ENCODE results near the gene EMP2.
"Not testable (repeated sequence)": the region's sequence is repeated elsewhere in the genome, so short reads cannot be mapped to it uniquely, and the experiment has no call there.

Gene EMP2

DNA sequence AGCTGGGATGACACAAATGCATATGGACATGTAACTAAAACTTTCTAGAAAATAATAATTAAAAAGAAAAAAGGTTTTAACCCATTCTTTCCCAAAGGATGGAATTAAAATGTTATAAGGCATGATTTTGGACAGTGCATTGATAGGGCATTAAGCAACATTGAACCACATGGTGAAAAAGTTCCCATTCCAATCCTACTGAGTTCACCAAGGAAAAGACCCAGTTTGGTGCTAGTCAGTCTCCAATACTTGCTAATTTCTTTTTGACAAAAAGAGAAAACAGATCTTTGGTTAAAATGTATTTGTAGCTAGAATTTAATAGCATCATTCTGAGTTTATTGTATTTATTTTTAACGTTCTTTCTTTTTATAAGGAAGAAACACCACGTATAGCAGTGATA is 28.1 kb downstream of the EMP2 start:
- no peak for DNase-seq (ENCODE audit: low spot score)

DNA sequence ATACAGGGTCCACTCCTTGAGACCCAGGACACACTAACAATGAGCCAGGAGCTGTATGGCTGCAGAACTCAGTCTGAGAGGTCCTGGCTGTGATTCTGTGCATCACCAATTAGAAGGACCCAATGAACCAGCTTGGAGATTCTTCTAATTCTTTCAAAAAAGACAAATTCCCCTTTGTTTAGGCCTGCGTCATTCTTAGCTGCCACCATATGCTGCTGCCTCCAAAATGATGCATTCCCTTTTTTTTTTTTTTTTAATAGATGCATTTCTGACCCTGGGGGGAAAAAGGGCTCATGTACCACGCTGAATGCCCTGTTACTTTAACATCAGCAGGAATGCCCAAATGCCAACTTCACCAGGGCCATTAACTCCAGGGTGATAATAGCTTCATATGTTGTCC is 28.5 kb downstream of the EMP2 start:
- no peak for DNase-seq (ENCODE audit: low spot score)

DNA sequence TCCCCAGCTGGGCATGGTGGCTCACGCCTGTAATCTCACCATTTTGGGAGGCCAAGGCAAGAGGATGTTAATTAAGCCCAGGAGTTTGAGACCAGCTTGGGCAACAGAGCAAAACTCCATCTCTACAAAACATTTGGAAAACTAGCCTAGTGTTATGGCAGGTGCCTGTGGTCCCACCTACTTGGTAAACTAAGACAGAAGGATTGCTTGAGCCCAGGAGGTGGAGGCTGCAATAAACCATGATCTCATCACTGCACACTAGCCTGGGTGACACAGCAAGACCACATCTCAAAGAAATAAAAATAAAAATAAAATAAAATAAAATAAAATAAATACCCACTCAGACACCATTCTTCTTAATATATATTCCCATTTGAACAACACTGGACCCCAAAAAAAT is 32.0 kb downstream of the EMP2 start:
- no peak for DNase-seq (ENCODE audit: low spot score)

DNA sequence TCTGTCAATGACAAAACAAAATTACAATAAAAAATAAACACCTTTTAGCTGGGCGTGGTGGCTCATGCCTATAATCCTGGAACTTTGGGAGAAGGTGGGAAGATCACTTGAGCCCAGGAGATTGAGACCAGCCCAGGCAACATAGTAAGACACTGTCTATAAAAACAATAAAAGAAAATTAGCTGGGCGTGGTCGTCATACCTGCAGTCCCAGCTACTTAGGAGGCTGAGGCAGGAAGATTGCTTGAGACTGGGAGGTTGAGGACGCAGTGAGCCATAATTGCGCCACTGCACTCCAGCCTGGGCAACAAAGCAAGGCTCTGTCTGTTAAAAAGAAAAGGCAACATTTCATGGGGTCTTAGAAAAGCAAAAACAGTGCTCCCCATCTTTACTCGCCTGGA is 32.7 kb downstream of the EMP2 start:
- DNase-seq (ENCODE audit: low spot score), result no peak

DNA sequence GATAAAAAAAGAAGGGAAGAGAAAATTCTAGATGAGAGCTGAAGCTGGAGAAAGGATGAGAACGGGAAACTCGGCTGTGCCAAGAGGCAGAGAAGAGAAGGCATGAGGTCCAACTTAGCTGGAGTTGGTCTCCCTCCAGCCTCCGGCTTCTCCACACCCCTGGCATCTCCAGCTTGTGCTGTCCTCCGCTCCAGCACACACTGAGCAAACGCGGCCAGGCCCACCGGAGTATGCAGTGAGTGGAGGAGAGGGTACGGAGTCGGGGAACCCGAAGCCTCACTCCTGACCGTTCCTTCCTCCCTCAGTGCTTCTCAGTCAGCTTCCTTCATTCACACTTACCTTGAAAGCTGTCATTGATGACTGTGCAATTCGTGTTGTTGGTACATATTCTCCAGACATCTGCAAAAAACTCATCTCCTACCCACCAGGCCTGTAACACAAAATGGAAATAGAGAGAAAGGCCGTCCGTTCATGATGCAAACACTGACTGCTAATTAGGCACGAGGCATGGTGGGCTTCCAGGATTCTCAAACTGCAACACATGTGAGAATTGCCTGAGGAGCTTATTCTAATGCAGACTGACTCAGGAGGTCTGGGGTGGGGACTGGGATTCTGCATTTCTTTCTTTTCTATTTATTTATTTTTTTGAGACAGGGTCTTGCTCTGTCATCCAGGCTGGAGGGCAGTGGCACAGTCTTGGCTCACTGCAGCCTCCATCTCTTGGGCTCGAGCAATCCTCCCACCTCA is 37.0 kb downstream of the EMP2 start:
- no peak for DNase-seq (ENCODE audit: low spot score)

DNA sequence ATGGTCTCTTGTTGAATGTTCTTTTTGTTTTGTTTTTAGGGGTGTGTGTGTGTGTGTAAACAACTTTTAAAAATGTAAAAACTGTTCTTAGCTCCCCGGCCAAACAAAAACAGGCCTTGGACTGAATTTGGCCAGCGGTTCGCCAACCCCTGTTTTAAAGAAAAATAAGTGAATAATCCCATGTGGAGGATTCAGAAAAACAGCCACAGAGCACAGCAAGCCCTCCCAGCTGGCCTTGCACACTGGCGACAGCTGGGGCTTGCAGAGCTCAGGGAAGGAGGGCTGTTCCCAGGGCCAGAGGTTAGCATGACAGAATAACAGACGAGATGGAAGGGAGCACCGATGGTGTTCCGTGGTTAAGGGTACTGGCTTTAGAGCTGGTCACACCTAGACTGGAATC is 39.0 kb downstream of the EMP2 start:
- no peak for DNase-seq (ENCODE audit: low spot score)

DNA sequence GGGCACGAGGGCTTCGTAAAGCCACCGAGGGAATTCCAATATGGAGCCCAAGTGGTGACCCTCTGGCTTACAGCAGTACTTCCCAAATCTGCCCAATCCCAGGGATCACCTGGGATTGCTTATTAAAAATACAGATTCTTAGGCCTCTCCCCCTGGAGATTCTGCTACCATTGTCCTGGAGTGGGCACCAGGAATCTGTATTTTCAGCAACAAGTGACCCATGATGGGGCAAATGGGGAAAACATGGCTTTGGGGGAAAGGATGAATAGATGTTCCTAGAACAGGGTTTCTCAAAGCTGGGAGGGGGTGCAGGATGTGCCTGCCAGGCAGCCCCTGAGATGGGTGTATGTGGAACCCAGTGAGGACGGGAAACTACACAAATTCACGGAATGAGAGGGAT is 40.6 kb downstream of the EMP2 start:
- no peak for DNase-seq (ENCODE audit: low spot score)

DNA sequence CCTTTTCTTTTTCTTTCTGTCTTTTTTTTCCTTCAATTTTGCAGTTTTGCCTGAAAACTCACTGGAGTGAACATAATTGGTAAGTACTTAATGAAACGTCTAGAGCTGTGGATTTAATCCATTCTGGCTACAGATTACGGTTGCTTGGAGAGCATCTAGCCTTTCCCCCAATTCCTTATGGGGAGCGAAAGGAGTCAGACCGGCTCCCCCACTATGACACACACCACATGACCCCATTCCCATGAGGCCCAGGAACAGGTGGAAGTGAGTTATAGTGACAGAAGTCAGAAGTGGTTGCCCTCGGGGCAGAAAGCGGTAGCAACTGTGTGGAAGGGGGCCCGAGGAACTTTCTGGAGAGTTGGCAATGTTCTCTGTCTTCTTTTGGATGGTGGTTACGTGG is 41.2 kb downstream of the EMP2 start:
- no peak for DNase-seq (ENCODE audit: low spot score)

DNA sequence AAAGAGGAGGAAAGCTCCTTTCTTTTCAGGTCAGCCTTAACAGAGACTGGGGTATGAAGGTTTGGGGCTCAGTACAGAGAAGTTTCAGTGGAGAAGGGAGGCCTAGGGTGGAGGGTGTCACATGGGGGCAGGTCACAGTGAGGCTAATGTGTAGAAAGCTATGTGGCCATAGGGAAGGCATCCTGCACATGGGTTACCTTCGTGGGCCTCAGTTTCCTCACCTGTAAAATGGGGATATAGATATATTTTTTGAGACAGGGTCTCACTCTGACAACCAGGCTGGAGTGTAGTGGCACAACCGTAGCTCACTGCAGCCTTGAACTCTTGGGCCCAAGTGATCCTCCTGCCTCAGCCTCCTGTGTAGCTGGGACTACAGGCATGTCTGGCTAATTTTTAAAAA is 41.8 kb downstream of the EMP2 start:
- DNase-seq (ENCODE audit: low spot score), result no peak

DNA sequence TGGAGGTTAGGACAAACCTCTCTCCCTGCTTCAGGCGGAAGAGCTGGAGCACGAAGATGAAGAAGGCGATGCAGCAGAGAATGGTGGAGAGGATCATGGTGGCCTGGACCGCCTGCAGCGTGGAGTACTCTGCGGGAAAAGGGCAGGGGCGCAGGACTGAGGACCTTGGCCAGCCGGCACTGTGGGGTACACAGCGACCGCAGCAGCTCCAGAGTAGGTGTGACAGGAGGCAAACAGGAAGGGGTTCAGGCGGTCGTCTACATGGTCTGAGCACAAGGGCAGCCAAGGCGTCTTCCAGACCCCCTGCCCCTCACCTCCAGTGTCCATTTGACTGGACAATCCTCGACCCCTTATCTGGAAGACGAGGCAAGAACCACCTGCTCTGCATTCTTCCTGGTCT is 42.5 kb downstream of the EMP2 start:
- no peak for DNase-seq (ENCODE audit: low spot score)

DNA sequence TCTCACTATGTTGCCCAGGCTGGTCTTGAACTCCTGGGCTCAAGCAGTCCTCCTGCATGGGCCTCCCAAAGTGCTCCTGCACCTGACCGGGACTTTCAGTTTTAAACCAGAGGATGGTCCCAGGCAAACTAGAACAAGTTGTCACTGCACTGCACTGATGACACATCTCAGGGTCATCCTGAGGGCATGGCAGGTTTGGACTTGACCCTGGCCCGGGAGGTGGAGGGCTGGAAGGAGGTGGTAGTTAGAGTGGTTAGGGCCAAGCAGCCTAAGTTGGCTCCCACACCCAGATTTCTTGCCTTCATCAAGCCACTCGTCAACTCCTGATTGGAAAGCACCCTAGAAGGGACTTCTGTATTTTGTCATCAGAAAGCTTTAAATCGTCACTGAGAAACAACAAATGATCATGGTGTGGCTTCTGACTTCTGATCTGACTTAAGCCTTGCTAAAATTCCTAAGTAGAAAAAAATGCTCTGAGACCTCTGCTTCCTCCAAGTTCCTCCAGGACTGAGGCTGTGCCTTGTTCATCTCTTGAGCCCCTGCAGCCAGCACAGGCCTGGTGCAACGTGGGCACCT is 43.5 kb downstream of the EMP2 start:
- no peak for DNase-seq (ENCODE audit: low spot score)

DNA sequence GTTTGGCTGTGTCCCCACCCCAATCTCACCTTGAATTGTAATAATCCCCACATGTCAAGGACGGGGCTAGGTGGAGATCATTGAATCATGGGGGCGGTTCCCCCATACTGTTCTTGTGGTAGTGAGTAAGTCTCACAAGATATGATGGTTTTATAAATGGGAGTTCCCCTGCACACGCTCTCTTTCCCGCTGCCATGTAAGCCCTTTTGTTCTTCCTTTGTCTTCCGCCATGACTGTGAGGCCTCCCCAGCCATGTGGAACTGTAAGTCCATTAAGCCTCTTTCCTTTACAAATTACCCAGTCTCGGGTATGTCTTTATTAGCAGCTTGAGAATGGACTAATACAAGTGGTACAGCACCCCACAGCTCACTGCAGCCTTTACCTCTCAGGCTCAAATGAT is 44.1 kb downstream of the EMP2 start:
- not testable (repeated sequence) for DNase-seq (ENCODE audit: low spot score)

DNA sequence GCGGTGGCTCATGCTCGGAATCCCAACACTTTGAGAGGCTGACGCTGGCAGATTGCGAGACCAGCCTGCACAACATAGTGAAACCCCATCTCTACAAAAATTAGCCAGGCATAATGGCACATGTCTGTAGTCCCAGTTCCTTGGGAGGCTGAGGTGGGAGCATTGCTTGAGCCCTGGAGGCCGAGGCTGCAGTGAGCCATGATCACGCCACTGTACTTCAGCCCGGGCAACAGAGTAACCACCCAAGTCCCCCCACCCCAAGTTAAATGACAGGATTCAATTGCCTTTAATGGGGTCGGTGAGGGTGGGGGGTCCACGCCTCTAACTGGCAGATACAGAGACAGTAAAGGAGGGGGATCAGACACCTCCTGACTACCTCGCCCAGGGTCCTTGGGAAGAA is 44.9 kb downstream of the EMP2 start:
- DNase-seq (ENCODE audit: low spot score), result no peak

DNA sequence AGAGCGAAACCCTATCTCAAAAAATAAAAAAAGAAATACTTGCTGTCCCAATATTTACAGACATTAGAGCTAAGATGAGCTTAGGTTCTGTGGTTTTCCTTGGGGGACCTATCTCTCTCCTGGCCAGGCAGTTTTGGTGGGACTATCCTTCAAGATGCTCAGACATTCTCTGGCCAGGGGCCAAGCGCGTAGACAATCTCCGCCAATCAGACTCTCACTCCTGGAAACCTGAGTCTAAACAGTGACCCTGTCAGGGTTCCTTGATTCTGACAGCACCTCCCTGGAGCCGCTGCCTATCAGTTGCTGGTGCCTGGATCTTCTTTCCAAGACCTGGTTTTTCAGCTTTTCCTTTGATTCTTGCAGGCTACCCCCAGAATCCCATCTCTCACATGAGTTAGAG is 45.6 kb downstream of the EMP2 start:
- no peak for DNase-seq (ENCODE audit: low spot score)

DNA sequence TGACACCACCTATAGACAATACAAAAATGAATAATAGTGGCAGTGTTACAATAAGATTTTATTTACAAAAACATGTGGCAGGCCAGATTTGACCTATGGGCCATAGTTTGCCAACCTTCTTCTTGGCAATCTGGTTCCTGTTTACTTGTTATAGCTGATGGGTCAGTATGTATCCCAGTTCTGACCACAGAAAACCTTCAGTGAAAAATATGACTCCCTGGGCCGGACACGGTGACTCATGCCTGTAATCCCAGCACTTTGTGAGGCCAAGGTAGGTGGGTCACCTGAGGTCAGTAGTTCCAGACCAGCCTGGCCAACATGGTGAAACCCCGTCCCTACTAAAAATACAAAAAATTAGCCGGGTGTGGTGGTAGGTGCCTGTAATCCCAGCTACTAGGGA is 46.8 kb downstream of the EMP2 start:
- not testable (repeated sequence) for DNase-seq (ENCODE audit: low spot score)

DNA sequence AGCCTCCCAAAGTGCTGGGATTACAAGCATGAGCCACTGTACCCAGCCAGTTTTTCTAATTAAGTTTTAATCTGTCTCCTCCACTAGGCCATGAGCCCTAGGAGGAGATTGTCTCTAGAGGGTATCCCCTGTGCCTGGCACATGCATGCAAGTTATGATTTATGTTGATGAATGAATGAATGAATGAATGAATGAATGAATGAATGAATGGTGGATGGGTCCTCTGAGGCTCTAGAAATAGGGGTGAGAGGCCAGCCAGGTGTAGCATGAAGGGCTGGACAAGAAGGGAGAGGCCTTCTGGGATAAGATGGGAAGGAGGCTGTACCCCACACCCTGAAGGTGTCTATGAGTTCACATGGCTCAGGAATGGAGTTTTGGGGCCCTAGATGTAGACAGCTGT is 48.8 kb downstream of the EMP2 start:
- DNase-seq (ENCODE audit: low spot score), result no peak

DNA sequence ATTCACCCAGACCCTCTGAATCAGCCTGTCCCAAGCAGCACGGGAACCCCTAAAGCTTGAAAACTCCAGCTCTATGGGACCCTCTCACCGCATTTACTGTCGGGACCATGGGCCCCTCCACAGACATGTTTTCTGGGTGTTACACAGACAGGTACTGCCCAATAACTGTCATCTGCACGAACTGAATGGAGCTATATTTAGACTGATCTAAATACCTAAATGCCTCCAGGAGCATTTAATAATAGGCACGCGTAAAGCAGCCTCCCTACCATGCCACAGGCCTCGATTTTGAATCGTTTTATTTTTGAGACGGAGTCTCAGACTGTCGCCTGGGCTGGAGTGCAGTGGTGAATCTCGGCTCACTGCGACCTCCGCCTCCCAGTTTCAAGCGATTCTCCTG is 49.7 kb downstream of the EMP2 start:
- DNase-seq (ENCODE audit: low spot score), result no peak

DNA sequence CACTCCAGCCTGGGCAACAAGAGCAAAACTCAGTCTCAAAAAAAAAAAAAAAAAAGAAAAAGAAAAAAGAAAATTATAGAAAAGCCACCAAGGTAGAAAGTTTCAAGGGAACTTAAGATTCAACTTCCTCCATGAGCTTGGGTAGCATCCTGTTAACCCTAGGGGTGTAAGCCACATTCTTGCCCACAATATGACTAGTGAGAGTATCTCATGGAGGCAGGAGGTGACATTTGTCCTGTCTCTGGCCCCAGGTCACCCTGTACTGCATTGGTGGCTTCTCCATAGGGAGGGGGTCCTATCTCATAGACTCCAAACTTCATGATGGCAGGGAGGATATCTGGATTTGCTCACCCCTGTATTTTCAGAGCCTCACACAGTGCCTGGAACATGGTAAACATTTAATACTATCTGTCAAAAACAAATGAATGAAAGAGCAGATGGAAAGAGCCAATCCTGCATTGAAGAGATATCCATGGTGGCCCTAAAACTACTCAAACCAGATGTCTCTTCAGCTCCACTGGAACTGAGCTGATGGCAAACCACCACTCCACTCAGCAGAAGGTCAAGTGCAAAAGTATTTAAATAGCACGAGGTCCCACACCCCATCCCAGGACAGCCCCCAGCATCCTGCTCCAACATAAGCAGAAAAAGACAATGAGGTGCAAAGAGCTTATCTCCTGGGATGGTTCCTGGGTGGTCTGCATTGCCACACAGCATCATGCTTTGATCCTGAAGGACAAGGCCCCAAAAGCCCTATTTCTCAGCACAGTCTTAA is 50.3 kb downstream of the EMP2 start:
- no peak for DNase-seq (ENCODE audit: low spot score)

DNA sequence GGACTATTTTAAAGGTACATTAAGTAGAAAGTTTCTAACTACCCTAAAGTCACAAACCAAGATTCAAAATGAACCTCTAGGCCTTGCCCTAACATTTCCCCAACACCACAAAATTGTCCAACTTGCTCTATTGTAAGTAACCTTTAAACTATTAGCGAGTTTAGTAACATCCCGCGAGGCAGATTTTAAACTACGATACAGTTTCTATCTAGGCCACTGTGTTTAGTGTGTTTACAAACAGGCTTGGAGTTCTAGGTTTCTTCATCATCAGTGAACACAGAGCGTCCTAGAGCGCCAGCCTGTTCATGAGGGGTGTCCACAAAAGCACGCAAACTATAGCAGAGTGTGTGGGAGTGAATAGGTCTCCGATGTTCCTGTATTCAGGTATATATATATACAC is 51.8 kb downstream of the EMP2 start:
- no peak for DNase-seq (ENCODE audit: low spot score)

DNA sequence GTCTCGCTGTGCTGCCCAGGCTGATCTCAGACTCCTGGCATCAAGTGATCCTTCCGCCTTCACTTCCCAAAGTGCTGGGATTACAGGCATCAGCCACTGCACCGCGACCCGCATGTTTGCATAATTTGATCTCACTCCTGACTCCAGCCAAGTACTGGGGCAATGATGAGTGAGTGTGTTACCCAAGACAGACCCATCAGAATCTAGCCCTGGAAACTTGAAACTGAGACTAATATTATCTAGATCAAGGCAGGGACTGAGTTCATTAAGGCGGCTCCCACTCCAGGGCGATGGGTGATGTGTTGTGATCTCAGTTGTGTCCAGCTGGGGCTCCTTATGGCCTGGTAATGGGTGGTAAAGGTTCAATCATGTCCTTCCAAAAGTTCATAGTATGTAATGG is 53.4 kb downstream of the EMP2 start:
- DNase-seq (ENCODE audit: low spot score), result no peak

DNA sequence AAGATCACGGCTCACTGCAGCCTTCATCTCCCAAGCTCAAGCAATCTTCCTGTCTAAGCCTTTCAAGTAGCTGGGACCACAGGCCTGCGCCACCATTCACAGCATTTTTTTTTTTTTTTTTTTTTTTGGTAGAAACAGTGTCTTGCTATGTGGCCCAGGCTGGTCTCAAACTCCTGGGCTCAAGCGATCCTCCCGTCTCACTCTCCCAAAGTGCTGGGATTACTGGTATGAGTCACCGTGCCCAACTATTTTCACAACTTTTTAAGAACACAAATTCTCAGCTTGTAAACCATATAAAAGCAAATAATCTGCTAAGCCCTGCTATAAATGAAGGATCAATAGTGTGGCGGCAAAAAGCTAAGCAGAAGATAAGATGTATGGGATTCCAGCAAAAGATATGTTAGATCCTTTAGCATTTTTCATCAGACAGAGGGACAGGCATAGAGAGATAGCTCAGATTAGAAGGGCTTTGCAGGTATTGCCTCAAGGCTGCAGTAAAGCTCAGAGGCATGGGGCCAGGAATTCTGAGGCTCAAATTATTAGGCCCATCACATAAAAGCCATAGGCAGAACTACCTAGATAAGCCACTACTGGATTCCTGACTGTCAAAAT is 55.1 kb downstream of the EMP2 start:
- no peak for DNase-seq (ENCODE audit: low spot score)

DNA sequence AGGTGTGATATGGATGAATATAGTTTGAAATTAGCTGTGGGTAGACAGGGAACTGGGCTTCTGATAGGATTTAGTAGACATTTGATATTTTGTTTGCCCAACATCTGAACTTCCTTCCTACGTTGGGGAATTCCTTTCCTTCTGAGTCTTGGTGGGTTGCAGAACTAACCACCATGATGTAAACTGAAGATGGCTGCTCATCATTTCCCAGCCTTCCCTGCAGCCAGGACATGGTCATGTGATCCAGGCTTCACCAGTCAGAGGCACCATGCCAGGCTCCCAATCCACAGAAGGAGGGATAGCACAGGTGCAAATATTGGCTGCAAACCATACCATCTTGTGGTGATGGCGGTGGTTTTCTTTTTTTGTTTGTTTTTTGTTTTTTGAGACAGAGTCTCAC is 57.4 kb downstream of the EMP2 start:
- DNase-seq (ENCODE audit: low spot score), result no peak

DNA sequence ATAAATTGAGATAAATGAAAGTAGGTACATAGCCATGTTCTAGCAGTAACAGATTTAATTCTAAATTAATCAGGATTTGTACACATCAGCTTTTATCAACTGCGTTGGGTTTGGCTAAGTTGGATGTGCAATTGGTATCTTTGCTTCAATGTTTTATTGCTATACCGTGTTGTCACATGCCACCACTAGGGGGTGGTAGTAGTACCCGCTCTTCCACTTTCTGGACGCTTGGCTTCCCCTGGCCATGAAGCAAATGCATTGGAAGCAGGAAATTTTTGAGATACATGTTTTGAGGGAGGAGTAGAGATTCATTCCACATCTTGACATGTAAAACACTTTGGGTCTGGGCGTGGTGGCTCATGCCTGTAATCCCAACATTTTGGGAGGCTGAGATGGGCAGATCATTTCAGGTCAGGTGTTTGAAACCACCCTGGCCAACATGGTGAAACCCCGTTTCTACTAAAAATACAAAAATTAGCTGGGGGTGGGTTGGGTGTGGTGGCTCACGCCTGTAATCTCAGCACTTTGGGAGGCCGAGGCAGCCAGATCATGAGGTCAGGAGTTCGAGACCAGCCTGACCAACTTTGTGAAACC is 58.6 kb downstream of the EMP2 start:
- peak; percentile 67 for DNase-seq (ENCODE audit: low spot score)

Measured in ecto neural progenitor cell (in vitro differentiated cells).